DMS153 treated with DMSO at 0.1 percent for 48 hours (cell line): ENCODE data around the gene RNF8.
"Not testable (repeated sequence)": the region's sequence is repeated elsewhere in the genome, so short reads cannot be mapped to it uniquely, and the experiment has no call there.

Experiments
- DNase-seq: peaks from one replicate; lab custom pipeline; 2025; ENCODE audit not compliant: unreplicated experiment; lab: John Stamatoyannopoulos, UW

The RNF8 gene

DNA sequence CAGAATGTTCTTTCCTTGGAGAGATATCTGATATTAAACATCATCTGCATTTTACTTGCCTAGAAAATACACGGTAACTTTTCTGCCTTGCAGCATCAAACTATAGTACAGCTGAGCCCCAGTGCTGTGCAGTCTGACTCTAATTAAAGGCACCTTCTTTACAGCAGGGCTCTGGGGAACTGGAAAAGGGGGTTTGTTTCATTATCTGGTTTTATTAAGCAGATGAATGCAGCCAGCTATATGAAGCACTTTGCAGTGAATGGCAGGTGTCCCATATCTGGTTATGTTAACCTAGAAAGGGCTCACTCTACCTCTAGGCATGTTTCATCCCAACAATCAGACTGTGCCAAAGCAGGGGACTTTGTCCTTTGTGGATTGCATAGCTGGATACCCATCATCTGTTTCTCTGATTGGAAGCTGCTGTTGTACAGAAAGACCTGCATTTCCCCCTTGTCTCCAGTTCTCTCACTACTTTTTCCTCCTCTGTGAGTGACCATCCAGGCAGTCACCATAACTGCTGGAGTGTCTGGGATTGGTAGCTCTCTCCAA, 39.7 kb downstream of the RNF8 start:
- DNase-seq, result no peak

DNA sequence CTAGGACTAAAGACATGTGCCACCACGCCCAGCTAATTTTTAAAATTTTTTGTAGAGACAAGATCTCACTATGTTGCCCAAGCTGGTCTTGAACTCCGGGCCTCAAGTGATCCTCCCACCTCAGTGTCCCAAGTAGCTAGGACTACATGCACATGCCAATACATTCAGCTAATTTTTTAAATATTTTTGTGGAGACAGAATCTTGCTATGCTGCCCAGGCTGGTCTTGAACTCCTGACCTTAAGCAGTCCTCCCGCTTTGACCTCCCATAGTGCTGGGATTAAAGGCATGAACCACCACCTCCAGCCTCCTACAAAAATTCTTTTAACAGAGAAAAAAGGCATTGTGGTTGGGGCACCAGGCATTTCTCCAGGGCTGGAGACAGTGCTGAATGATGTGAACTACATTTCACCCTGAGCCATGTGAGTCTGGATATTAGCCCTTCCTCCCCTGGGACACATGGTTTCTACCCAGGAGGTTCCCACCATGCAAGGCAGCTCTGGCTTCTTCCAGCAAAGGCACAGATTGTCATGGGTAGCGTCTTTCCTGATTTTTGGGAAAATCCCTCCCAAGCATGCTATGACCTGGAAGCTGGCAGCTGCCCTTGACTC, 42.9 kb downstream of the RNF8 start:
- no peak for DNase-seq

DNA sequence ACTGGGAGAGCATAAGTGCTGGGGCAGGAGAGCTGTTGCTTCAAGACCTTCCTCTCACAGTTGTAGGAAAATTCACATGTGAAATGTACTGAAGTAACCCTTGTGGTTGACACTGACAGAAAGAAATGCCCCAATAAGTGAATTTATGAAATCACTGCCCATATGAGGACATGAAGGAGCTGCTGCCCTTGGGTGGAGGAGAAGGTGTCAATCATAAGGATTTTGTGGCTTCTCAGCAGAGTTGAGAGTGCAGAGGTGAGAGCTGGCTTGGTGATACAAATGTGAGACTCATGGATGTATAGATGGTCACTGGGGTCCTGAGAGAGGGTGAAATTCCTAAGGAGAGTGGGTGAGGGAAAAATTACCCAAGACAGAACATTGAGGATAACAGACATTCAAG, 45.3 kb downstream of the RNF8 start:
- DNase-seq, result no peak

DNA sequence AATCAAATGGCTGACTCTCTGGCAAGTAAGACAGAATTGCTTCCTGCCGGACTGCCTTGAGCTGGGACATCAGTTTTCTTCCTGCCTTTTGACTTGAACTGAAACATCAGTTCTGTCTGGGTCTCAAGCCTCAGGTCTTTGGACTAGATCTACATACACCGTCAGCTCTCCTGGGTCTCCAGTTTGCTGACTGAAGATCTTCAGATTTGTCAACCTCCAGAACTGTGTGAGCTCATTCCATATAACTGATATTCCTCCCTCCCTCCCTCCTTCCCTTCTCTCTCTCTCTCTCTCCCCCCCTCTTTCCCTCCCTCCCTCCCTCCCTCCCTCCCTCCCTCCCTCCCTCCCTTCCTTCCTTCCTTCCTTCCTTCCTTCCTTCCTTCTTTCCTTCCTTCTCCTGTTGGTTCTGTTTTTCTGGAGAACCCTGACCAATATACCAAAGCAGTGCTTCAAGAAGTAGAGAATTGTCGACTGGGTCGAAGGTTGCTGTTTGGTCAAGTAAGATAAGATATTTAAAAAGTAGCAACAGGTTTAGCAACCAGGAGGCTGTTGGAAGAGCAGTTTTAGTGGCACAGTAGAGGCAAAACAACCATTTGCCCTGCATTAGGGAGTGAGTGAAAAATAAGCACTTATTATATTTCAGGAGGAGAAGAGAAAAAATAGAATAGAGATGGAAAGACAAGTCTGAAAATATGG, 46.2 kb downstream of the RNF8 start:
- no peak for DNase-seq

DNA sequence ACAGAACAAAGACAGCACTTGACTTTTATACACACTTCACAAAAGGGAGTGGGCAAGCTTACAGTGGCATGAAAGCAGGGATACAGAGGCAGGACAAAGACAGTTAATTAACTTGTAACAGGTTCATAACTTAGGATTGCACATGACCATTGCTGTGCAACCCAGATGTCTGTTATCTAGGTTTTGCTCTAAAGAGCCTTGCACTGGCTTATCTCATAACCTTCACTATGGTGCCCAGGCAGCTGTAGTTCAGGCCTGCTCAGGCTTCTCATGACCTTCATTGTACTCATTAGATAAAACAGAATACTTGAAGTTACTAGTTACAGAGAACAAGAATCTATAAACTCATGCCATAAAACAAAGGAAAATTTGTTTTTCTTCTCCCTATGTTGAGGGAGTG, 47.9 kb downstream of the RNF8 start:
- DNase-seq, result not testable (repeated sequence)

DNA sequence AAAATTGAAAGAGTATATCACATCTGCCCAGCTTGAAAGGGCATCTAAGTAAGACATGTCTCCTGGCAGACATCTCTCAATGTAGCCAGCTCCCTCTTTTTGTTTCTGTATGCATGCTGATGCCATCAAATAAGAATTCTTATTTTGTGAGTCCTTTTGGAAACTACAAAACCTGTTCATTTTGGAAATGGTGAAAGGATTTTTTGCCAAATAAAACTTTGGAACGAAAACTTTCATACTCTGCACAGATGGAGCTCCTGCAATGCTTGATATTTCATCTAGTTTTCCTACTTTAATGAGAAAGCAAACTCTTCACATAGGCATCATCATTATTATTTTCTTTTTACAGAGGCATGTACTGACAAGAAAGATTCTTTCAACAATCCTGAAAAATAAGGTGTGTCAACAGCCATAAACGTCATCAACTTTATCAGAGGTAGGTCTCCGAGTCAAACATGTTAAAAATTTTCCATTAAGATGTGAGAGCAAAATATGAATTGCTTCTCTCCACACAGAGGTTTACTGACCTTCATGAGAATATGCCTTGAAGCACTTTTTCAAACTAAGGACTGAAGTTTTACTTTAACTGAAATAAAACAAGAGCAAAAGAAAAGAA, 53.1 kb downstream of the RNF8 start:
- no peak for DNase-seq

DNA sequence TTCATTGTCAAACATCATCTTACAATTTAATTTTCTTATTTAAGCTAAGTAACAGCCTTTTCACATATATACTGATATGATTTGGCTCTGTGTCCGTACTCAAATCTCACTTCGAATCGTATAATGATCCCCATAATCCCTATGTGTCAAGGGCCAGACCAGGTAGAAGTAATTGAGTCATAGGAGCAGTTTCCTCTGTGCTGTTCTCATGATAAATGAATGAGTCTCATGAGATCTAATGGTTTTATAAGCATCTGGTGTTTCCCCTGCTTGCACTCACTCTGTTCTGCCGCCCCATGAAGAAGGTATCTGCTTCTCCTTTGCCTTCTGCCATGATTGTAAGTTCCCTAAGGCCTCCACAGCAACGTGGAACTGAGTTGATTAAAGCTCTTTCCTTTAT, 54.2 kb downstream of the RNF8 start:
- no peak for DNase-seq

DNA sequence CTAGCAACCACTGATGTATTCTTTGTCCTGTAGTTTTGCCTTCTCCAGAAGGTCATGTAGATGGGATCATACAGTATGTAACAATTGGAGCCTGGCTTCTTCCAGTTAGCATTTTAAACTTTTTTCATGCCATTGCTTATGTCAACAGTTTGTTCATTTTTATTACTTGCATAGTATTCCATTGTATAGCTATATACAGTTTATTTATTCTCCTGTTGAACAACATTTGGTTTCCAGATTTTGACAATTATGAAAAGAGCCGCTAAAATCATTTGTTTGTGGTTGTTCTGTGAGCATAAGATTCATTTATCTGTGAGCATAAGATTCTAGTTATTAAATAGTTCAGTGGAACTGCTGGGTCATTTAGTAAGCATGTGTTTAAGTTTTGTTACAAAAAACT, 55.7 kb downstream of the RNF8 start:
- no peak for DNase-seq

DNA sequence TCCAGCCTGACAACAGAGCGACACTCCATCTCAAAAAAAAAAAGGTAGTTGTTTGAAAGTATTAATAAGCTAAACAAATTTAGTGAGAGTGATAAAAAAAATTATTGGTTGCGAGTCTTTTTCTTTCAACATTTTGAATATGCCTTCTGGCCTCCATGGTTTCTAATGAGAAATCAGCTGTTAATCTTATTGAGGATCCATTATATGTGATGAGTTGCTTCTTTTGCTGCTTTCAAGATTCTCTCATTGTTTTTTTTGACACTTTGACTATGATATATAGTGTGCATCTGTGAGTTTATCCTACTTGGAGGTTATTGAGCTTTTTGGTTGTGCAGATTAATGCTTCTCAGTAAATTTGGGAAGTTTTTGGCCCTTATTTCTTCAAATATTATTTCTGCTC, 63.6 kb downstream of the RNF8 start:
- DNase-seq, result no peak

DNA sequence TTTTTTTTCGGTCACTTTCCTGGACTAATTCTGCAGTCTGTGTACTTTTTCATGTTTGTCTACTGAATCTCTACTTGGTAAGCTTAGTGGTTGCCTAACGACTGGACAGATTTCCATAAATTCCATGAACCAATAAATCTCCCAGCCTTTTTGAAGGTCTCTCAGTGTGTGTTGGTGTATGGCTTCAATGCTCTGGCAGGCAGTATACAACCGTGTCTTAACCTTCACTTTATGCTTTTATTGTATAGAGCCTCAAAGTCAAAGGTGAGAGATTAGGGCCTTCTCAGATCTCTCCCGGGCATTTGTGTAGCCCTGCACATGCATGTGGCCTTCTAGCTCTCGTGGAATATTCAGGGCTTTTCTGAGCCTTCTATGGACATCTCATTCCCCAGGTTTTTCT, 64.9 kb downstream of the RNF8 start:
- no peak for DNase-seq

DNA sequence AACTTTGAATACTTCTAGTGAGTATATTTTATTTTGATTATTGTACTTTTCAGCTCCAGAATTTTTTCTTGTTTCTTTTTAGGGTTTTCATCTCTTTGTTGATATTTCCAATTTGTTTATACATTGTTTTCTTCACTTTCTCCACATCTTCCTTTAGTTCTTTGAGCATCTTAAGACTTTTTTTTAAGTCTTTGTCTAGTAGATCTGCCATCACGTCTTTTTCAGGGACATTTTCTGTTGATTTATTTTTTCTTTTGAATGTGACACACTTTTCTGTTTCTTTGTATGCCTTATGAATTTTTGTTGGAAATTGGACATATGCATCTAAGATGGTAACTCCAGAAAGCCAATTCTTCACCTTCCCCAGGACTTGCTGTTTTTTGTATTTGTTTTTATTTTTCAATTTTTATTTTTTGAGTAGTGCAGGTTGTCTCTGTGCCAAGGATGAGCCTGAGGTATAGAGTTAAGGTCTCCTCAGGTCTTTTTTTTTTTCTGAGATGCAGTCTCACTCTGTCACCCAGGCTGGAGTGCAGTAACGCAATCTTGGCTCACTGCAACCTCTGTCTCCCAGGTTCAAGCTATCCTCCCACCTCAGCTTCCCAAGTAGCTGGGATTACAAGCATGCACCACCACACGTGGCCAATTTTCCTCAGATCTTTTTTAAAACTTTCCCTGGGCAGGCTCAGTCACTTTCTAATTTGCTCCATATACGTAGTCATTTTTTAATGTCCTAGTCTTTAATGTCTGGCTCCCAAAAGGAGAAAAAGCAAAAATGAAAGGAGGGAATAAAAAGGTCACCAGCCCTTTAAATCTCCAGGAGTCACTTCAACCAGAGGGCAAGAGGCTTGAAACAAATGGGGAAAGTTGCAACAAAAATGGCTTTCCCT, 72.5 kb downstream of the RNF8 start:
- no peak for DNase-seq

DNA sequence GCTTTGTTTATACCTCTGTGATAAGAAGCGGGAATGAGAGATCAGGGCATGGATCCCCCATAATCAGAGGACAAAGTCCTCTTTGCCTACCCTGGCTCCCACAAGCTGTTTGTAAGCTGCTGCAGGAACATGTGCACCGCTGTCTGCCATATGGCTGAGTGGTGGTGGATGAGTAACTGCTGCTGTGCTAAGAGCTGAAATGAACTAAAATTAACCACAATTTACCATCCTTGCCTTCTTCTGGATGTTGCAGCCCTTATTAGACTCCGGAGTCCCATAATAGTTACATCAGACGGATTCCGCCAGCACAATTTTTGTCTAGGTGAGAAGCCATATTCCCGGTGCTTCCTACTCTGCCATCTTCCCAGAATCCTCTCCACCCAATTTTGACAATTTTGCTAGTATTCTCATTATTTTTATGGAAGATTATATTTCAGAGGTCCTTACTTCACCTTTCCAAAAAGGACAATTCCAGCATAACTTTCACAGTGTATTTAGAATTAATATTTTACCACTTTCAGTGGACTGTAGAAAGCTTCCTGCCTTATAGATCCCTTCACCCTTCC, 73.2 kb downstream of the RNF8 start:
- DNase-seq, result no peak

DNA sequence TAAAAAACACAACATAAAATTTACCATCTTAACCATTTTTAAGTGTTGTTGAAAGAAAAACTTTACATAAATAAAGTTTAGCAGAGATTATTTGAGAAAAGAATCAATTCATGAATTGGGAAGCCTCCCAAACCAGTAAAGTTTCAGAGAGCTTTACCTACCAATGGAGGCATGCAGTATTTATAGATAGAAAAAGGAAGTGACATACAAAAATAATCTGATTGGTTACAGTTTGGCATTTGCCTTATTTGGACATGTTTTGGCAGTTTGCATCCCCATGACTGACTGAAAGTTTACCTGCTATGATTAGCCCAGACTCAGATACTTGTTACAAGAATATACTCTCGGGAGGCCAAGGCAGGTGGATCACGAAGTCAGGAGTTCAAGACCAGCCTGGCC, 75.6 kb downstream of the RNF8 start:
- no peak for DNase-seq

DNA sequence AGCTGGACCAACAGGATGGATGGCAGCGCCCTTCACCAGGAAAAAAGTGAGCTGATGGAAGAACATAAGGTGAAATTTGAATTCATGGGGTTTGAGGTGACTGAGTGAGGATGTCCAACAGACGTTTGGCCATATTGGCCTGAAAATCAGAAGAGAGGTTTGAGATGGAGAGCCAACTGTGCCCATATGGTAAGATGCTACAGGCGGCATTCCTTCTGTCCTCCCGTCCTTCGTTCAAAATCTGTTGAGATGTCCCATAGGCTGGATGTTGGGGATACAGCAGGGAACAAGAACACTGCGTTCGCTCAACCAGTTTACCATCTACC, 78.8 kb downstream of the RNF8 start:
- no peak for DNase-seq

DNA sequence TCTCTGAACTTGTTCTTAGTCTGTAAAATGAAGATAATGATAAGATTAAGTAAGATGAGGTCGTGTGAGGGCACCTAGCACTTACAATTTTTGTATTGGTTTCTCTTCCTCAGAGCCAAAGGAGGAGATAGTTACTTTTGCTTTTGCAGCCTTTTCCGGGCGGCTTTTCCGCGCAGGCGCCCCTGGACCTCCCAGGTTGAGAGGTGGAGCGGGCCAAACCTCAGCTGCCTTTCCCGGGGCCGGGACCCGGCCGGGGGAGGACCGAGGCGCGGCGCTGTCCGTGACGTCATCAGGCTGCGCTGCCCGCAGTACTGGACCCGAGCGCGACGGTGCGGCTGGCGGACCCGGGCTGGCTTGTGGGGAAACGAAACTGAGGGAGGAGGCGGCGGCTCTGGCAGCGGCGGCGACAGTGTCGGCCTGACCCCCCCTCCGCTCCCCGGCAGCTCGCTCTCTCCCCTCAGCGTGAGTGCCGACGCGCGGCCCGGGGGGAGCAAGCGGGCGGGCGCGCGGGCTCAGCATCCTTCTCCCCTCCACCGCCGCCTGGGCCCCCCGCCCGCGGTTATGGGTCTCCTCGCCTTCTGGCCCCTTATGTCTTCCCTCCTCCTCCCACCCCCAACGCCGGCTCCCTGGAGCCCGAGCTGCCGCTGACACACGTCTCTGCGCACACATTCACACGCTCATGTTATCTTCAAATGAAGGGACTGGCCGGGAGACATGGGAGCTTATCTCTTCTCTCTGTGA, 79.3 kb downstream of the RNF8 start, which contains the start of gene CMTR1:
CMTR1 (plus strand) TSS at position 306 of the 741 bp plus-strand sequence. CDS start 2,409 bp downstream, outside the sequence.
- DNase-seq, result peak; percentile 36

DNA sequence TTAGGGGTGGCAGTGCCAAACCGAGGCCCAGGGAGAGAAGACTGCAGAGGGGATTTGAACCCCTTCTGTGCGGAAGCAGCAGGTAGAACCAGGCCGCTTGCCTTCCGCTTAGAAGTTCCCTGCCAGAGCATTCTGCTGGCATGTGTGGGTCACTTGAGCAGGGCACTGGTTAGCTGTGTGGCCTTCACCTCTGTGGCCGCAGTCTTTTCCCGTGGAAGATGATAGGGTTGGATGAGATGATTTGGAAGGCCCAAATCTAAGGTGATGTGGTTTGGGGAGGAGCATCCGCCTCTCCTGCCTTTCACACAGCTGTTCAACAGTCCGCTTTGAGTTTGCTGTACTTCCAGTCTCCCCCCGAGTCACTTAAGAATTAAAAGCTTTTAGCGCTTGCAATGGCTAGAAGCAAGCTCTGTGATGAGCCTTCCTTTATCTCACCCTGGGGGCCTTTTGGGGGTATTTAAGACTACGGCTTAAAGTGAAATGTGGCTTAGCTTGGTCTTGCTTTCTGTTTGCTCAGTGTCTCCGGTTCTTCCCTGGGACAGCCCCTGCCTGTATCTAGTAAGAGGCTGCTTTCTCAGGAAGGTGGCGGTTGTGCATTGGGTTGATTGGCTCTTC, 80.0 kb downstream of the RNF8 start:
- no peak for DNase-seq

DNA sequence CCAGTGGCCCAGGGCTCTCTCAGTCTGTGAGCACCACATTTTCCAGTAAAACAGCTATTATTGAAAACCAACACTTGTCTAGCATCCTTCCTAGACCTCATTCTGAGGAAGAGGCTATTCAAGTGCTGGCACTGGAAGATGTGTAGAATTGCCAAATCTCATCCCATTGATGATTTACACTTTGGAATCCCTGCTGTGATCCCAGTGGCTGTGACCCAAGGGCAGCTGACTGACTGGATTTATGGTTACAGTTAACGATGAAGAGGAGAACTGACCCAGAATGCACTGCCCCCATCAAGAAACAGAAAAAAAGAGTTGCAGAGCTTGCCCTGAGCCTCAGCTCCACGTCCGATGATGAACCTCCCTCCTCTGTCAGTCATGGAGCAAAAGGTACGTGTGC, 81.6 kb downstream of the RNF8 start:
- DNase-seq, result no peak

DNA sequence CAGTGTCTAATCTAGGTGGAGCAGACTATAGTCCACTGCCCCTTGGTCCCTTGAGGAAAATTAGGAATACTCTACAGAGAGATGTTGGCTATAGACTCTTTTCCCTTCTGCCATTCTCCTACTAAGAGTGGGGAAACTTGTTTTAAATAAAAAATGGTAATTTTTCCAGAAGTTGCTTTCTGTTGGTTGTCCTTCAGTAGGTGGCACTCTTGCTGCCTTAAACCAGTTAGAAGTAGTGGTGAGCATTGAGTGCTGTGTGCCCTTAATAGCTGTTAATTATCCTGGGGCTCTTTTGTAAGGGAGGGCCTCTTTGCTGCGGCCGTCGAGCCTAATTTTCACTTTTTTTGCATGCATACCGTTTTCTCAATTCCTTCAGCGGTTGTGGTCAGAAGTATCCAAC, 82.0 kb downstream of the RNF8 start:
- no peak for DNase-seq

DNA sequence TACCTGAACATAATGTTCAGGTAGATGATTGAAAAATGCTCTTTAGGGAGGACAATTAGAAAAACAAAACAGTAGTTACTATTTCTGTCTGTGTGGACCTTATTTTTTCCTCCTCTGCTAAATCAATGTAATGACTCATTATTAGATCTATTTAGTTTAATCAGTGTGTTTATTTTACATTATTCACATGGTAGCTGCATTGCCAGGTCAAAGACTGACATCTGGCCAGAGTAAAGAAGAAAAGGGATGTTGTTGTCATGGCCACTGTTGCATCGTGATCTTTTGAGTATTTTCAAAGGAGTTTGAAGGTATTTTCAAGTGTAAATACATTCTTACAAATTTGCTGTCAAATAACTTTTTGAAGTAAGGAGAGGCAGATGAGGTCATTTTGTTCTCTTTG, 85.1 kb downstream of the RNF8 start:
- no peak for DNase-seq

DNA sequence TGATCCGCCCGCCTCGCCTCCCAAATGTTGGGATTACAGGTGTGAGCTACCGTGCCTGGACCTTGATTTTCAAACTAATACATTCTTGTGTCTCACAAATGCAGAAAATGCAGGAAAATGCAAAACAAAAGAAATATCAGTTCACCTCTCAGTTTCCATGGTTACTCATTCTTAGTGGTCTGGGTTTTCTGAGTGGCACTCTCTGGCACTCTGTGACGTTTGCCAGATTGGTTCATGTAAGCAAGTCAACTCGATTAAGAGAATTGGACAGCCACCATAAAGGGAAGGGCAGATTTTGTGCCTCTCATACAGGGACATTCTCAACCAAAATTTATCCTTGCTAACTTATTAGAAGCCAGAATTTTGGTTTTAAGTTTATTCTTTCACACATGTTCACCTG, 87.9 kb downstream of the RNF8 start:
- DNase-seq, result no peak
